Activated naive CD4-positive, alpha-beta T cell treated with anti-CD3 and anti-CD28 coated beads, Interleukin-2, amount 50 U/mL, for 24 hours (primary cell): Measurements from ENCODE around the gene C19orf38.
"Not testable (repeated sequence)": the region's sequence is repeated elsewhere in the genome, so short reads cannot be mapped to it uniquely, and the experiment has no call there.

ENCODE experiments used
- H3K27ac Mint-ChIP-seq: one replicate; pipeline ENCODE4 v1.8.0; 2021; ENCODE audit warnings: mild to moderate bottlenecking, mixed read lengths
- H3K27me3 Mint-ChIP-seq: one replicate; pipeline ENCODE4 v1.8.0; 2021; ENCODE audit warnings: mixed read lengths
- H3K36me3 Mint-ChIP-seq: one replicate; pipeline ENCODE4 v1.8.0; 2021; ENCODE audit warnings: mixed read lengths
- H3K4me1 Mint-ChIP-seq: one replicate; pipeline ENCODE4 v1.8.0; 2021; ENCODE audit warnings: mixed read lengths
- H3K4me3 Mint-ChIP-seq: one replicate; pipeline ENCODE4 v1.8.0; 2021; ENCODE audit warnings: mild to moderate bottlenecking, mixed read lengths
- H3K9me3 Mint-ChIP-seq: one replicate; pipeline ENCODE4 v1.8.0; 2021; ENCODE audit warnings: mixed read lengths

C19orf38 gene

DNA sequence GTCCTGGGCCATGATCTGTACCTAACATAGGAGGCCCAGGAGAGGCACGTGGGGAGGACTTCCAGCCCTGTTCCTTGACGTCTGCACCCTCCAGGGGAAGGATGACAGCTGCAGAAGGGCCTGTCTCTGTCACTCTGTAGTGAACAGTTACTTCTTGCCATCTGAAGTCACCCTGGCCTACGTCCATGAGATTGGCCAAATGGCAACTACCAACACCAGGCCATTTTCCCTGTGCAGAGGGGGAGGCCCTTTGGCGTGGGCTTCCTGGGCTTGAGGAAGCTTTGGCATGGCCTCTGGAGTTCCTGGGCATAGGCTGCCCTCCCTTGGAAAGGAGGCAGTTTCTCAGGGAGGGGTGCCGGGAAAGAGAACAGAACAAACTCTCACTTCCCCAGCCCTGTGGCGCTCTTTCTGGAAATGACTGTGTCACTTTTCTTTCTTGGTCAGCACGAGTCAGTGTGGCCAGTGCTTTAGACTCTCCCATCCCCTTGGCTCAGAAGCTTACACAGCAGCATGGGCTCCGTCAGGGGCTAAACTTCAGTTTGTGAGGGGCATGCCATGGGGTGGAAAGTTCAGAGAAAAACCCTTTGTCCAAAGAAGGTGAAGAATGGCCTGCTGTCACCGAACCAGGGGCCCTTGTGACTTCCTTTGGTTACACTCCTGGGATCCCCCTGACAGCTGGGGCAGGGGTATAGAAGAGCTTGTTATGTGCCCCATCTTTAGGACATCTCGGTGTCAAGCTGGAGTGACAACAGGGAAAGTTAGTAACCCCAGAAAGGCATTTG, 28.4 kb downstream of the C19orf38 start:
- Mint-ChIP-seq H3K27ac (no peak overlapping the region), H3K4me1 (peaks cover 30% of the 10 kb centered on the region), H3K4me3 (no peak overlapping the region), H3K9me3 (no peaks in the 10 kb centered on the region), H3K27me3 (no peaks in the 10 kb centered on the region), H3K36me3 (no peaks in the 10 kb centered on the region)

DNA sequence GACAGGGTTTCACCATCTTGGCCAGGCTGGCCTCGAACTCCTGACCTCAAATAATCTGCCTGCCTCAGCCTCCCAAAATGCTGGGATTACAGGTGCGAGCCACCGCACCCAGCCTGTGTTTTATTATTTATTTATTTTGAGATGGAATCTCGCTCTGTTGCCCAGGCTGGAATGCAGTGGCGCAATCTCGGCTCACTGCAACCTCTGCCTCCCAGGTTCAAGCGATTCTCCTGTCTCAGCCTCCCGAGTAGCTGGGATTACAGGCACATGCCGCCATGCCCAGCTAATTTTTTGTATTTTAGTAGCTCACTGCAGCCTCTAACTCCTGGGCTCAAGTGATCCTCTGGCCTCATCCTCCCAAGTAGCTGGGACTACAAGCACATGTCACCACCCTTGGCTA, 29.4 kb downstream of the C19orf38 start:
- not testable (repeated sequence) for H3K36me3 Mint-ChIP-seq, H3K27me3 Mint-ChIP-seq, H3K9me3 Mint-ChIP-seq, H3K4me3 Mint-ChIP-seq
- Mint-ChIP-seq H3K4me1 (peaks cover 28% of the 10 kb centered on the region), H3K27ac (peak overlapping the region; percentile 83)

DNA sequence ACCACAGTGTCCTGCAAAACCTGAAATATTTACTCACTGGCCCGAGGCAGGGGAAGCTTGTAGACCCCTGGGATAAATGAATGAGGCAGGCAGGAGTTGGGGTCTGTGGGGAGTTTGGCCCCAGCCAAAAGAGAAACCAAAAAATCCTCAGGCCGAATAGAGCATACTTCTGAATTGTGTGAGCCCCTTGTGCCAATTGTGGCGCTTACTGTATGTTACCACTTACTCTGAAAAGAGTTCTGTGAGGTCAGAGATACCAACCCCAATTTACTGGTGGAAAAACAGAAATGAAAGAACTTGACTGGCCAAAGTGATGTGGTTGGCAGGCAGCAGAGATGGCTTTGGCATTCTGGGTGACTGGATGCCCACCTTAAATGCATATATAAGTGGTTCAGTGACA, 30.0 kb downstream of the C19orf38 start:
- H3K27me3 Mint-ChIP-seq: no peaks in the 10 kb centered on the region
- H3K36me3 Mint-ChIP-seq: no peaks in the 10 kb centered on the region
- peaks cover 22% of the 10 kb centered on the region for H3K4me1 Mint-ChIP-seq
- peak overlapping the region; percentile 83 for H3K27ac Mint-ChIP-seq
- H3K9me3 Mint-ChIP-seq: no peaks in the 10 kb centered on the region
- H3K4me3 Mint-ChIP-seq: no peak overlapping the region

DNA sequence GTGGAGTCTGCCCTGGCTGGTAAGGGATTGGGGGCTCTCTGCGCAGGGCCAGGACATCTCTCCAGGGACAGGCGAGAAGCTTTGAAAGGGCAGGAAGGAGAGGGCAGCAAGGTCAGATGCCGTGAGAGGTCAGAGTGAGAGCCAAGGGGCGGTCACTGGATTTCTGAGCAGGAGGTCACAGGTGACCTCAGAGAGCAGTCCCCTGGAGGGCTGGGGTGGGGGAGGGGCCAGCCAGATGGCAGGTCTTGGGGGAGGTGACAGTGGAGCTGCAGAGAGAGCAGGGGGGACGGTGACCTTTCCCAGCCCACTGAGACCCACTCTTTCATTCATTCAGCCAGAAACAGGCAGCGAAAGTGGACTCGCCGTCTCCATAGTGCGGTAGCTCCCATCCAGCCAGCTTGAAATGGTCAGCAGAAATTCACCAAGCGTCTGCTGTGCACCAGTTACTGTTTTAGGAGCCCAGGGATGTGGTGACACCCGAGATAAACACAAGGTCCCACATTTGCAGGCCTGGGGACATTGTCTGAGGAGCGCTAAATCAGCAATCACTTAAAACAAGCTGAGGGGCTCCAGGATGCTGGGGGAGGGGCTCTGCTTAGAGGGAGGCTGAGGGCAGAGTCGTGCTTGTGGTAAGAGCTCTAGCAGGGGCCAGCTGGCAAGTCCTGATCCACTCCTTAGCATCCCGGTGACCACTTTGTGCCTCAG, 33.3 kb downstream of the C19orf38 start:
- H3K36me3 Mint-ChIP-seq: no peaks in the 10 kb centered on the region
- no peaks in the 10 kb centered on the region for H3K27me3 Mint-ChIP-seq
- H3K4me1 Mint-ChIP-seq: peaks cover 23% of the 10 kb centered on the region
- H3K27ac Mint-ChIP-seq: no peak overlapping the region
- H3K9me3 Mint-ChIP-seq: no peaks in the 10 kb centered on the region
- no peak overlapping the region for H3K4me3 Mint-ChIP-seq

DNA sequence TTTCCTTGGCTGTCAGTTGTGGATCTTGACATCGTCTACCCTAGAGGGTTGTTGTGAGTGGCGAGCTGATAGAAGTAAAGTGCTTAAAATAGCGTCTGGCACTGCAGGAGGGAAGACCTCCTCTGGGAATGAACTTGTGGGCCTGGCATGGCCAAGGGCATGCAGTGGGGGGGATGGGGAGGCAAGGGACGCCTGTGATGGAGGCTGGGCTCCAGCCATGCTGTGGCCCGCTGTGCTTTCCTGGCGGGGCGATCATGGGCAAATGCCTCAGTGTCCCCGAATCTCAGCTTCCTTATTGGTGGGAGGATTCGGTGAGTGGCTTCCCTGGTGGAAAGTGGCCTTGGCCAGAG, 33.9 kb downstream of the C19orf38 start:
- H3K27ac Mint-ChIP-seq: no peak overlapping the region
- no peak overlapping the region for H3K4me3 Mint-ChIP-seq

DNA sequence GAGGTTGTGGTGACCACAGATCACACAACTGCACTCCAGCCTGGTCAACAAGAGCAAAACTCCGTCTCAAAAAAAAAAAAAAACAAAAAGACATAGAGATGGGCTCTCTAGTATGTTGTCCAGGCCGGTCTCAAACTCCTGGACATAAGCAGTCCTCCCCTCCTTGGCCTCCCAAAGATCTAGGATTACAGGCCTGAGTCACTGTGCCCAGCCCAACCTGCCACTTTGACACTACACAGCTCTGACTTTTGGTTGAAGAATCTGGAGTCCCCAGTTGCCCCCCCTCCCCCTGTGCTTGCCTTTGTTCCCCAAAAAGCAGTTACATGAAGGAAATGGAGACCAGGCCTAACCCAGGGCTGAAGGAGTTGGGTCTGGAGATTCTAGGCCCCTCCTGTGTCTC, 36.1 kb downstream of the C19orf38 start:
- Mint-ChIP-seq H3K4me3 (no peak overlapping the region), H3K27ac (no peak overlapping the region), H3K4me1 (peaks cover 11% of the 10 kb centered on the region), H3K9me3 (no peaks in the 10 kb centered on the region), H3K36me3 (no peaks in the 10 kb centered on the region), H3K27me3 (no peaks in the 10 kb centered on the region)

More for the DNA sequence above, 33.9 kb downstream of the C19orf38 start:
- H3K4me1 Mint-ChIP-seq: peaks cover 21% of the 10 kb centered on the region
- H3K36me3 Mint-ChIP-seq: no peaks in the 10 kb centered on the region
- no peaks in the 10 kb centered on the region for H3K27me3 Mint-ChIP-seq
- no peaks in the 10 kb centered on the region for H3K9me3 Mint-ChIP-seq

DNA sequence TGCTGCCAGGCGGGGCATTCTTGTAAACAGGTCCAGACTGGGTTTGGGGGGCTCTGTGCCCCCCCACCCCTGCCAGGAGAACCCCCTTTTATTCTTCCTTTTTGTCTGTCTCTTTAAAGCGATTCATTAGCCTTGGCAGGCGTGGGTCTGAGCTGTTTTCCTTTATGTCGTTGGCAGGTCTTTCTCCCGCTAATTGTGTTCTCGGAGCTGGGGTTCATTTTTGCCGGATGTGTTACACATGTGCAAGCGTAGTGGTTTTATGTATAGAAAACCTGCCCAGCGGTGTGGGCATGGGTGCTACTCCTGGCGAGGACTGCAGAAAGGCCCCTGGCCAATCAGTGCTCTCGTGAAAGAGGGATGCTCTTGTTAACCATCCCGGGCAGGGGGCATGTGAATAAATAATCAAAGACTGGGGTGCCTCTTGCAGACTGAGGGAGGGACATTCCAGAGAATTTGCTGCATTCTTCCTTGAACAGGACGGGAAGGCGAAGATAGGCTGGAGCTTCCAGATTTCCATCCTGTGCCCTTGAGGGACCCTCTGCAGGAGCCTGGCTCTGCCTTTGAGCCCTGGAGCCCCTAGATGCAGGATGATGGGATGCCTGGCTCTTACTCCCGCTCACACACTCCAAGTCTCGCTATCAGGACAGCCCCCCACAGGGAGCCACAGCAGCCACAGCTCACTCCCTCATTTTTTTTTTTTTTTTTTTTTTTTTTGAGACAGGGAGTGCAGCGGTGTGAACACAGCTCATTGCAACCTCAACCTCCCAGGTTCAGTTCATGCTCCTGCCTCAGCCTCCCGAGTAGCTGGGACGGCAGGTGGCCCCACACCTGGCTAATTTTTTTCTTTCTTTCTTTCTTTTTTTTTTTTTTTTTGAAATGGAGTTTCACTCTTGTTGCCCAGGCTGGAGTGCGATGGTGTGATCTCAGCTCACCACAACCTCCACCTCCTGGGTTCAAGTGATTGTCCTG, 37.3 kb downstream of the C19orf38 start:
- no peak overlapping the region for H3K27ac Mint-ChIP-seq
- no peaks in the 10 kb centered on the region for H3K27me3 Mint-ChIP-seq
- H3K9me3 Mint-ChIP-seq: no peaks in the 10 kb centered on the region
- no peaks in the 10 kb centered on the region for H3K36me3 Mint-ChIP-seq
- H3K4me1 Mint-ChIP-seq: peaks cover 9% of the 10 kb centered on the region
- H3K4me3 Mint-ChIP-seq: no peak overlapping the region

DNA sequence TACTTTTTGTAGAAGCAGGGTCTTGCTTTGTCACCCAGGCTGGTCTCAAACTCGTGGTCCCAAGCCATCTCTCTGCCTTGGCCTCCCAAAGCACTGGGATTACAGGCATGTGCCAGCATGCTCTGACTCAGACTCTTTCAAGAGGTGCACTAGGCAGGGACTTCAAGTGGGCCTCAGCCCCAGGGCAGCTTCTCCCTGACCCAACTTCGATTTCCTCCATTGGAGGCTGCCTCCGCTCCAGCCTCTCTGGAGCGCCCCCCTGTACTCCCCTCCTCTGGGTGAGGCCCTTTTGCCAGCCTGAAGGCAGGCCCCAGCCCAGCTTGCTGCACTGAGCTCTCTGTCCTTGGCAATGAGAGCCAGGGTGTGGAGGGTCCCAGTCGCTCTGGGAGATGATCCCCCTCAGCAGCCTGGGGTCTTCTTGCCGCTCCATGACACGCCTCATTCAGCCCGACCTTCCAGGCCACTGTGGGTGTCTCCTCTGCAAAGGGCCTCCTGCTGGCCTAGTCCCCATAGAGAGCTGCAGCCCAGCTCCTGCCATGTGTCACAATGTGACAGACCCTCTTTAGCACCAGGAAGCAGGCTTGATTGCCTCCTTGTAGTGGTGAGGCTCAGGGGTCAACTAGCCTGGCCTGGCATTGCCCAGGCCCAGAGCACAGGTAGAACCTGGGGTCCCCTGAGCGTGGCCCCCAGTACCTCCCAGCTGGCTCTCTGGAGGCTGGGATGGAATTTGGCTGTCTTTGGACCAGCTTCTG, 39.6 kb downstream of the C19orf38 start:
- H3K27ac Mint-ChIP-seq: no peak overlapping the region
- no peaks in the 10 kb centered on the region for H3K9me3 Mint-ChIP-seq
- no peaks in the 10 kb centered on the region for H3K36me3 Mint-ChIP-seq
- peaks cover 9% of the 10 kb centered on the region for H3K4me1 Mint-ChIP-seq
- no peak overlapping the region for H3K4me3 Mint-ChIP-seq
- no peaks in the 10 kb centered on the region for H3K27me3 Mint-ChIP-seq

DNA sequence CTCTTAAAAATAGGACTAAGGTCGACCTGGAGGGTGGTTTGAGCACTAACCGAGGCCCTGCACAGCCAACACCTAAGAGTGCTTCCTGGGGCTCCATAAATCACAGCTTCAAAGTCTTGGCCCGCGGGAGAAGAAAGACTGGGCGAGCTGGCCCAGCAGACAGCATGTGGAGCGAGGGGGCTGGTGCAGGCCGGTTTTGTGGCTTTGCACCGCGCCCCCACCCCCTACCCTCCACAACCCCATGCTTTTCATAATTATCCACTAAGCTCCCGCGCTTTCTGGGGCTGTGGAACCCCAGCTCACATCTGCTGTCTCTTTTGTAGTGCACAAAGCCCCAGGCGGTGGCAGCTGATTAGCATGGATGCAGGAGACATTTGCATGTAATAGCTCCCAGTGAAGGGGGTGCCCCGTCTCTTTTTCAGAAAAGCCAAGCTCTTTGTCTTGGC, 40.2 kb downstream of the C19orf38 start:
- Mint-ChIP-seq H3K9me3 (no peaks in the 10 kb centered on the region), H3K4me3 (no peak overlapping the region), H3K27ac (no peak overlapping the region), H3K4me1 (peaks cover 9% of the 10 kb centered on the region), H3K36me3 (no peaks in the 10 kb centered on the region), H3K27me3 (no peaks in the 10 kb centered on the region)

DNA sequence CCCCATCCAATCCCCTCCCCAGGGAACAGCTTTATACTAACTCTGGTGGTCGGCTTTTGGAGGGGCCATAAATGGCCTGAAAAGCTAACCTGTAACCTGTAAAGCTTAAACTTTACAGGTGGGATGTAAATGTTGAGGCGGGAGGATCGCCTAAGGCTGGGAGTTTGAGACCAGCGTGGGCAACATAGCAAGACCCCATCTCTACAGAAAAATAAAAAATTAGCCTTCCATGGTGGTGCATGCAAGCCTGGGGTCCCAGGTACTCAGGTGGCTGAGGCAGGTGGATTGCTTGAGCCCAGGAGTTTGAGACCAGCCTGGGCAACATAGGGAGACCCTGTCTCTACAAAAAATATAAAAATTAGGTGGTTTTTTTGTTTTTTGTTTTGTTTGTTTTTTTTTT, 41.7 kb downstream of the C19orf38 start:
- H3K27ac Mint-ChIP-seq: no peak overlapping the region
- no peak overlapping the region for H3K4me3 Mint-ChIP-seq
- H3K27me3 Mint-ChIP-seq: no peaks in the 10 kb centered on the region
- no peaks in the 10 kb centered on the region for H3K36me3 Mint-ChIP-seq
- H3K4me1 Mint-ChIP-seq: peaks cover 9% of the 10 kb centered on the region
- H3K9me3 Mint-ChIP-seq: no peaks in the 10 kb centered on the region

DNA sequence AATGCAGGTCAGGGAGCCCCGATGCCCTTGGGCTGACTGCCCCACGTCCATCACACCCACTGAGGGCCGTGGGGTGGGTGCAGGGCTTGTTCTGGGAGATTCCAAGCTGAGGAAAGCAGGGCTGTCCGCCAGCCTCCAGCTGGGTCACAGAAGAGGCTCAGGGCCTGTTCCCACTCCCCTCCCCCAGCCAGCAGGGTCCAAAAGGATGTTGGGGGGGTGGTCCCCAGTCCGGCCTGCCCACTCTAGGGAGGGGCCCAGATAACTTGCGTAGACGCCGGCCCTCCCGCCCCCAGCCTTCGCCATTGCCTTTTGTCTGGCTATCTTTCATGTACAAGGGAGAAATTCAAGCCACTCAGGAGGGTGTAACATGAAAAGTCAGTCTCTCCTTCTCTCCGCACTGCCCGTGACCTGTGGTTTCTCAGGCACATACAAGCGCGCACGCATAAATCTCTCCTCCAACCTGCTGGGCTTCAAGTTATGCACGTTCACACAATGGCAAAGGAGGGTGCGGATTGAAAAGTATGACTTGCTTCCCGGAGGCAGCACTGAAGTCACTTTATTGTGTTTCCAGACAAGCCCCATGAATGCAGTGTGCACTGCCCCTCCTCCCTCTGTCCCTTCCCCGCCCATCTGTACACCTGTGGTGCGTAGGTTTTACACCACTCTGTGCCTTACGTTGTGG, 43.3 kb downstream of the C19orf38 start:
- no peak overlapping the region for H3K4me3 Mint-ChIP-seq
- H3K36me3 Mint-ChIP-seq: no peaks in the 10 kb centered on the region
- no peaks in the 10 kb centered on the region for H3K9me3 Mint-ChIP-seq
- no peak overlapping the region for H3K27ac Mint-ChIP-seq
- H3K4me1 Mint-ChIP-seq: peaks cover 7% of the 10 kb centered on the region
- H3K27me3 Mint-ChIP-seq: no peaks in the 10 kb centered on the region

DNA sequence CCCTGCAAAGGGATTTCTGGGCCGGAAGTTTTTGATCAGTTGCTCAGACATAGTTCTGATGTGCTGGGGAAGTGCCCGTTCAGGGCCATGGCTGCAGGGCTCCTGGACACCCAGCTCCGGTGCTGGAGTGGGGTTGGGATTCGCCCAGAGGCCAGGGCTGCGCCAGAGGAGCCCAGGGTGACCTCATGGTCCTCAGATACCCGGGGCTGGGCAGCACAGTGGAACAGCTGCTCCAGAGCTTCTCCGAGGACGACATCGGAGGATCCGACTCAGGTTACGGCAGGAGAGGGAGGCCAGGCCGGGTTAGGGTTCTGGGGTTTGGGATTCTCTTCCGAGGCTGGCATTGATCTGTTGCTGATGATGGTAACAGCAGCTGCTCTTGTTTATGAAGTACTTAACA, 44.0 kb downstream of the C19orf38 start:
- Mint-ChIP-seq H3K4me1 (peaks cover 11% of the 10 kb centered on the region), H3K36me3 (no peaks in the 10 kb centered on the region), H3K27me3 (no peaks in the 10 kb centered on the region)

DNA sequence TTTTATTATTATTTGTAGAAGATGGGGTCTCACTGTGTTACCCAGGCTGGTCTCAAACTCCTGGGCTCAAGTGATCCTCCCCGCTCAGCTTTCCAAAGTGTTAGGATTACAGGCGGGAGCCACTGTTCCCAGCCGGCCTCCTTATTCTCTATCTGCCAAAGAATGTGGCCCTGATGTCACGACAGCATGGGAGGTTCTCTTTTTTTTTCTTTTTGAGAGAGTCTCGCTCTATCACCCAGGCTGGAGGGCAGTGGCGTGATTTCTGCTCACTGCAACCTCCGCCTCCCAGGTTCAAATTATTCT, 46.6 kb downstream of the C19orf38 start:
- Mint-ChIP-seq H3K4me3 (no peak overlapping the region), H3K36me3 (no peaks in the 10 kb centered on the region), H3K27ac (no peak overlapping the region), H3K4me1 (peaks cover 10% of the 10 kb centered on the region), H3K9me3 (no peaks in the 10 kb centered on the region), H3K27me3 (no peaks in the 10 kb centered on the region)

More for the DNA sequence above, 44.0 kb downstream of the C19orf38 start:
- H3K9me3 Mint-ChIP-seq: no peaks in the 10 kb centered on the region
- H3K27ac Mint-ChIP-seq: no peak overlapping the region
- H3K4me3 Mint-ChIP-seq: no peak overlapping the region

DNA sequence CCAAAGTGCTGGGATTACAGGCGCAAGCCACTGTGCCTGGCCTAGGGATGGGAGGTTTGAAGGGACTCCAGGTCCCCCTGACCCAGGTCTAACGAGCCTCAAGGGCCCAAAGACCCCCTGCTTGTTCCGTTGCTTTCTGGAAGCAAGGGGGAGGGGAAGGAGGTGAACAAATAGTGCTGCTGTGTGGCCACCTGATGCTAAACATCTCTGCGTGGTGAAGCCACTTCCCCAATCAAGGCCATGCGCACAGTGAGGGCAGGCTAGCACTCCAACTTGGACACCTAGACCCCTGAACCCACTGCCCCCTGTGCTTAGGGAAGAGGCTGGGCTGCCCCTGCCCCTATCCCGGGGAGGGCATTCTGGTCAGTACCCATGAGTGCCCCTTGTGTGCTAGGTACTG, 47.1 kb downstream of the C19orf38 start:
- H3K4me3 Mint-ChIP-seq: no peak overlapping the region

DNA sequence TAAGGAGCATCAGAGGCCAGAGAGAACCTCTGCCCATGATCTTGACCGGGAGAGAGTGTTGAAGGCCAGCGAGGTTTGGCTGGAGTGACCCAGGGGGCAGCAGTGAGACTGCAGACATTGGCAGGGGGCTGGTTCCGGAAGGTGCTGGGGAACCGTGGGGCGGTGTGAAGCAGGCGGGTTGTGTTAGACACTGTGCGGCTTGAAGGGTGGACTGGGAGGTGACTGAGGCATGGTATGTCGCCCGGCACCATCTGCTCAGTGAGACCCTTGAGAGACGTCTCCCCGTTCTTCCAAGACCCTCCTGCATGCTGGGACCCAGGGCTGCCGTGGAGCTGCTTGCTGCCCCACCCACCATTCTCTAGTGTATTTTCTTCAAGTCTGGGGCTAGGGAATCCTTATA, 47.7 kb downstream of the C19orf38 start:
- Mint-ChIP-seq H3K9me3 (no peaks in the 10 kb centered on the region), H3K36me3 (no peaks in the 10 kb centered on the region), H3K4me3 (no peak overlapping the region), H3K27ac (no peak overlapping the region), H3K27me3 (no peaks in the 10 kb centered on the region), H3K4me1 (peaks cover 10% of the 10 kb centered on the region)

More for the DNA sequence above, 47.1 kb downstream of the C19orf38 start:
- H3K27ac Mint-ChIP-seq: no peak overlapping the region
- H3K4me1 Mint-ChIP-seq: peaks cover 10% of the 10 kb centered on the region
- no peaks in the 10 kb centered on the region for H3K36me3 Mint-ChIP-seq
- H3K9me3 Mint-ChIP-seq: no peaks in the 10 kb centered on the region
- no peaks in the 10 kb centered on the region for H3K27me3 Mint-ChIP-seq
